GM19099 (cell line): ENCODE results near the gene FCHO1.

Source experiments
- POLR2A ChIP-seq: IDR thresholded peaks from 3 replicates; pipeline ENCODE4 v1.6.1; 2011; ENCODE audit warnings: low read depth; ENCODE audit not compliant: insufficient read length; ENCODE audit errors: extremely low read depth

Gene FCHO1

GRCh38 chr19:17794731-17795494 is 43.6 kb downstream of the FCHO1 start, which contains the start of gene B3GNT3:
Gene B3GNT3 (plus strand): TSS chr19:17795138. CDS start chr19:17807808, 12,670 bp downstream.
- TF ChIP-seq POLR2A, result no peak

DNA sequence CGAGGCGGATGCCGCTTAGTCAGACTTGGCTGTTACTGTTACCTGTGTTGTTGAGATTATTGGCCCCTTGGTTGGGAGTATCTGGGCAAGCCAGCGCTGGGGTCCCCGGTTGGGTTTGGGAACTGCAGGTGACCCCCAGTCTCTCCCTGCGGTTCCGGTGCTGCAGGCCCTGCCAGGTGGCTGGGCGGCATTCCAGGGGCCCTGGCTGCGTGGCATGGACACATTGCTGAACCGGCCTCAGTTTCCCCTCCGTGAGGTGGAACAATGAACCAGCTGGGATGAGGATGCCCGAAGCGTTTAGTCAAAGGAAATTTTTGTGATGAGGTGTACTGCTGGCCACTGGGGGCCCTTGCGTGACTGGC is 44.2 kb downstream of the FCHO1 start:
- TF ChIP-seq POLR2A, result no peak

DNA sequence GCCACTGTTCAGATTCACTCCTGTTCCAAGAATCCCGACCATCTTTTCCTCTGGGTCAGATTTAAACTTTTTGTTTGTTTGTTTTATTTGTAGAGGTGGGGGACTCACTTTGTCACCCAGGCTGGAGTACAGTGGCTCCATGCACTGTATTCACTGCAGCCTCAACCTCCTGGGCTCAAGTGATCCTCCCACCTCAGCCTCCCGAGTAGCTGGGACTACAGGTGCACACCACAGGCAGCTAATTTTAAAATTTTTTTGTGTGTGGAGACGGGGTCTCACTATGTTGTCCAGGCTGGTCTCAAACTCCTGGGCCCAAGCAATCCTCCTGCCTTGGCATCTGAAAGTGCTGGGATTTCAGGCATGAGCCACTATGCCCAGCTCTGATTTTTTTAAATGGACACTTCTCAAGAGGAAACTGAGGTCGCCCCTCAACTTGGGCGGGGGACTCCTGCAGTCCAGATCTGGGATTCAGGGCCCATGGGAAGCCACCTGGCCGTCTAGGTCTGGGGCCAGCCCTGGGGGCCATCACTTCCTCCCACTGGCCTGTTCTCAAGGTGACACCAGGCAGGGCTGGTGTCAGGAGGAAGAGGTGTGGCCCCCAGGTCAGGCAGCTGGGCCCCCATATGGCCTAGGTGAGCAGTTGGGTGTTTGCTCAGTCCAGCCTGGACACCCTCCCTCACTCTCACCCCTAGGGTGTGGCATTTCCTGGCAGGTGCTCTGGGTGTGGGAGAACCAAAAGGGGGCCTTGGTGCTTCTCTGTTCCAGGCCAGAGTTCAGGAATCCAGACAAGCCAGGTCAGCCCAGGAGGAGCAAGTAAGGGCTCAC is 44.9 kb downstream of the FCHO1 start:
- no peak for TF ChIP-seq POLR2A

DNA sequence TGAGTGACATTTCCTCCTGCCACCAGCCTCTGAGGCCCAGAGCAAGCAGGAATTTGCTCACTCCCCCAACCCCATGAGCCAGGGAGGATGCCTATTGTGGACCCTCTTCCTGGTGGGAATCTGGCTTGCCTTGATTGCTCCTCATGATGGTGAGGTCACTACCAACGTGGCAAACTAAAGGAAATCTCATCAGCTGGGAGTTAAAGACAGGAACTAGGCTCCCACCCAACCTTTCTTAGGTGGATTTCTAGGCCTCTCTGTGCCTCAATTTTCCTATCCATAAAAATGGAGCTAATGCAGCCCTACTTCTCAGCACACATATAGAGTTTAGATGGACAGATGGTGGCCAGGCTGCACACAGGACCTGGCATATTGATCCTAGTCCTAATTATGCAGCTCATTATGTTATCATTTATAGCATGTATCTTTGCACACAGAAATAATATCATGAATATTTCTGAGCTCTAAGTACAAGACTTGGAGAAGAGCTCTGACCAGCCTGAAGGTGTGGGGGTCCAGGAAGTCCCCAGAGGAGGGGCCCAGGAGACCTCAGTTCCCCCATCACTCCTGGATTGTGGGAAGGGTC is 45.7 kb downstream of the FCHO1 start:
- TF ChIP-seq POLR2A, result no peak

GRCh38 chr19:17797424-17798201 is 46.3 kb downstream of the FCHO1 start:
- no peak for TF ChIP-seq POLR2A

DNA sequence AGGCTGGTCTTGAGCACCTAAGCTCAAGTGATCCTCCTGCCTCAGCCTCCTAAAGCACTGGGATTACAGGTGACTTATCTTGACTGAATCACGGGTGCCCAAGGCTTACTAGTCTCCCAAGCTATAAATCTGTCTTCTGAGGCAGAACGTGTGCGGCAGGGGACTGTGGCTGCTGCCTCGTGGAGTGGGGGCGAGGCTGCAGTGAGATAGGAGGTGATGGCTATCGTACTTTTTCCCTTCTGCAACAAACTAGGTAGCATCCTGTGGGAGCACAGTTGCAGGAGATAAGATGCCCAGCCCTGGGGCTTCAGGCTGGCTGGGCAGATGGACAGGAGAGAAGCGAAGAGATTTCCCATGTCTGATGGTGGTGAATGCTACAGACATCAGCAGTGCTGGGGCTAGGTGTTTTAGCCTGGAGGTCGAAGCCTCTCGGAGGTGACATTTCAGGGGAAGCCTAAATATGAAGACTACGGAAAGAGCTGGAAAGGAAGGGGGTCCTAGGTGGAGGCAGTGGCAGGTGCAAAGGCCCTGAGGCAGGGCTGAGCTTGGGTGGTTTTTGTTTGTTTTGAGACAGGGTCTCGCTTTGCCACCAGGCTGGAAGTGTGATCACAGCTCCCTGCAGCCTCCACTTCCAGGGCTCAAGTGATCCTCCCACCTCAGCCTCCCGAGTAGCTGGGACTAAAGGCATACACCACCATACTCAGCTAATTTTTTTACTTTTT is 51.0 kb downstream of the FCHO1 start:
- no peak for TF ChIP-seq POLR2A

DNA sequence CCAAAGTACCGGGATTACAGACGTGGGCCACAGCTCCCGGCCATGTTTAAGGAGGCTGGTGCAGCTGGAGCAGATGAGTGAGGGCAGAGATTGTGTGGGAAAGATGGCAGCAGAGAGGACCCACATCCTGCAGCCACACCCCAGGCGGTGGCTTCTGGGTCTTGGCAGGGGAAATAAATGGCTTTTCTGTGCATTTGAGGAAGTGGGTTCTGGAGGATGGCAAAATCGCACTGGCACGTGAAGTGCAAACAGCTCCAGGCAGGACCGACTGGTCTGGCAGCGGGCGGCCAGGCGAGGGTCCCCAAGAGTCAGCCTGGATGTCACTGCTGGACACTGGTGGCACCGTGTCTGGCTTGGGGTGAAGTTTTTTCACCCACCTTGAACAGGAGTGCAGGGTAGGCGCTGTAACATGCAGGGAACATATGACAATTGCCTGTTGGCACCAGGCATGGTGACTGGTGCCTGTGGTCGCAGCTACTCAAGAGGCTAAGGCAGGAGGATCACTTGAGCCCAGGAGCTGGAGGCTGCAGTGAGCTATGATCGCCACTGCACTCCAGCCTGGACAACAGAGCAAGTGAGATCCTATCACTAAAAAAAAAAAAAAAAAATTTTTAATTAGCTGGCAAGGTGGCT is 52.1 kb downstream of the FCHO1 start:
- TF ChIP-seq POLR2A, result no peak

DNA sequence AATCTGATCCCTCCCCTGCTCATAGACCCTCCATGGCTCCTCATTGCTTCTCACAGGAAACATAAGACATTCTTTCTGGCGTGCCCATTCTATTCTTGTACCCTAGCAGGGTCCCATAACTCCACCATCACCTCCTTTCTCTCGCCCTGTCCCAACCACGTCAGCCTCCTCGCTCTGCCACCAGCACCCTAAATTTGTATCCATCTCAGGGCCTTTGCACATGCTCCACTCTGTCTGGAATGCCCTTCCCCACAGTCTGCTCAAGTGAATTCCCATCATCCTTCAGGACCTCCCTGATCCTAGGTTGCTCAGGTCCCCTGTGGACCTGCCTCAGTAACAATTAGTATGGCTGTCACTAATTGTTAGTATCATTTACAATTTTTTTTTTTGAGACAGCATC is 54.1 kb downstream of the FCHO1 start:
- TF ChIP-seq POLR2A, result no peak

DNA sequence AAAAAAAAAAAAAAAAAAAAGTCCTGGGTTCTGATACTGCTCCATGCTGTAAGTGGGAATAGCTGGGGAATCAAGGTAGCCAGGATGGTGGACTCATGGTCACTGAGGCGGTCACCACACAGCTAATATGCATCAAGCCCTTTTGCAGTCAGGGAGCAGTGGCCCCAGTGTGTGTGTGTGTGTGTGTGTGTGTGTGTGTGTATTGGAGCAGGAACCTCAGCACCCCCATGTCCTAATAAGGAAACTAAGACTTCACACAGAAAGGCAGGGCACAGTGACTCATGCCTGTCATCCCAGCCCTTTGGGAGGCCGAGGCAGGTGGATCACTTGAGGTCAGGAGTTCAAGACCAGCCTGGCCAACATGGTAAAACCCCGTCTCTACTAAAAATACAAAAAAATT is 55.7 kb downstream of the FCHO1 start:
- no peak for TF ChIP-seq POLR2A

- TF ChIP-seq POLR2A, result no peak
Observed at GRCh38 chr19:17807731-17808316, 56.5 kb downstream of the FCHO1 start.

GRCh38 chr19:17811103-17811502 is 59.8 kb downstream of the FCHO1 start:
- TF ChIP-seq POLR2A, result no peak

DNA sequence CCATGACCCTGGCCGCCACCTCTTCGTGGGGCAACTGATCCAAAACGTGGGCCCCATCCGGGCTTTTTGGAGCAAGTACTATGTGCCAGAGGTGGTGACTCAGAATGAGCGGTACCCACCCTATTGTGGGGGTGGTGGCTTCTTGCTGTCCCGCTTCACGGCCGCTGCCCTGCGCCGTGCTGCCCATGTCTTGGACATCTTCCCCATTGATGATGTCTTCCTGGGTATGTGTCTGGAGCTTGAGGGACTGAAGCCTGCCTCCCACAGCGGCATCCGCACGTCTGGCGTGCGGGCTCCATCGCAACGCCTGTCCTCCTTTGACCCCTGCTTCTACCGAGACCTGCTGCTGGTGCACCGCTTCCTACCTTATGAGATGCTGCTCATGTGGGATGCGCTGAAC is 60.4 kb downstream of the FCHO1 start:
- TF ChIP-seq POLR2A, result no peak

DNA sequence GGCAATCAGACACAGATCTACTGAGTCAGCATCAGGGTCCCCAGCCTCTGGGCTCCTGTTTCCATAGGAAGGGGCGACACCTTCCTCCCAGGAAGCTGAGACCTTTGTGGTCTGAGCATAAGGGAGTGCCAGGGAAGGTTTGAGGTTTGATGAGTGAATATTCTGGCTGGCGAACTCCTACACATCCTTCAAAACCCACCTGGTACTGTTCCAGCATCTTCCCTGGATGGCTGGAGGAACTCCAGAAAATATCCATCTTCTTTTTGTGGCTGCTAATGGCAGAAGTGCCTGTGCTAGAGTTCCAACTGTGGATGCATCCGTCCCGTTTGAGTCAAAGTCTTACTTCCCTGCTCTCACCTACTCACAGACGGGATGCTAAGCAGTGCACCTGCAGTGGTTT is 60.8 kb downstream of the FCHO1 start:
- no peak for TF ChIP-seq POLR2A

- TF ChIP-seq POLR2A, result no peak
Observed at GRCh38 chr19:17817668-17818363, 66.5 kb downstream of the FCHO1 start.

GRCh38 chr19:17821190-17821589 is 69.9 kb downstream of the FCHO1 start, which contains the start of gene INSL3:
Gene INSL3 (minus strand): TSS chr19:17821519. CDS start chr19:17821506, 13 bp downstream.
- no peak for TF ChIP-seq POLR2A
